Measurements from ENCODE around the gene HDAC4. TPM values are rescaled to one million over a fixed set of nuclear protein-coding genes. Genes with fewer than 3 reads are reported as not detected.

Gene HDAC4
- total and polyA plus RNA-seq, 9 donors: 7.0 to 74.0 (median 46.3) TPM

GRCh38 chr2:239044336-239044735 is 356.5 kb downstream of the HDAC4 start:
- H3K27ac ChIP-seq: no peak overlapping the region
- H3K36me3 ChIP-seq: no peaks in the 10 kb centered on the region
- H3K4me1 ChIP-seq (ENCODE audit: insufficient read depth): no peaks in the 10 kb centered on the region
- H3K9me3 ChIP-seq: no peaks in the 10 kb centered on the region
- H3K4me3 ChIP-seq: no peak overlapping the region
- WGBS, 3 donors: 84 to 88% (median 87%) methylated on average over 9 of the region's 9 CpGs
- no peaks in the 10 kb centered on the region for H3K27me3 ChIP-seq
- TF ChIP-seq POLR2A (IDR thresholded peaks at IDR 0.05) (no peak), EP300 (IDR thresholded peaks at IDR 0.05) (no peak)
- TF ChIP-seq, protein P1, sequence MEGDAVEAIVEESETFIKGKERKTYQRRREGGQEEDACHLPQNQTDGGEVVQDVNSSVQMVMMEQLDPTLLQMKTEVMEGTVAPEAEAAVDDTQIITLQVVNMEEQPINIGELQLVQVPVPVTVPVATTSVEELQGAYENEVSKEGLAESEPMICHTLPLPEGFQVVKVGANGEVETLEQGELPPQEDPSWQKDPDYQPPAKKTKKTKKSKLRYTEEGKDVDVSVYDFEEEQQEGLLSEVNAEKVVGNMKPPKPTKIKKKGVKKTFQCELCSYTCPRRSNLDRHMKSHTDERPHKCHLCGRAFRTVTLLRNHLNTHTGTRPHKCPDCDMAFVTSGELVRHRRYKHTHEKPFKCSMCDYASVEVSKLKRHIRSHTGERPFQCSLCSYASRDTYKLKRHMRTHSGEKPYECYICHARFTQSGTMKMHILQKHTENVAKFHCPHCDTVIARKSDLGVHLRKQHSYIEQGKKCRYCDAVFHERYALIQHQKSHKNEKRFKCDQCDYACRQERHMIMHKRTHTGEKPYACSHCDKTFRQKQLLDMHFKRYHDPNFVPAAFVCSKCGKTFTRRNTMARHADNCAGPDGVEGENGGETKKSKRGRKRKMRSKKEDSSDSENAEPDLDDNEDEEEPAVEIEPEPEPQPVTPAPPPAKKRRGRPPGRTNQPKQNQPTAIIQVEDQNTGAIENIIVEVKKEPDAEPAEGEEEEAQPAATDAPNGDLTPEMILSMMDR (IDR thresholded peaks at IDR 0.05): no peak
- peak in 1 of 5 donors; percentile 13 for DNase-seq
- intact Hi-C loops (cut with DNase I): no loop called here

- Histone ChIP-seq H3K36me3 (no peaks in the 10 kb centered on the region), H3K4me1 (ENCODE audit: insufficient read depth) (no peaks in the 10 kb centered on the region), H3K27me3 (no peaks in the 10 kb centered on the region), H3K27ac (no peak overlapping the region), H3K4me3 (no peak overlapping the region), H3K9me3 (no peaks in the 10 kb centered on the region)
- intact Hi-C loops (cut with DNase I): no loop called here
- TF ChIP-seq, protein P1 (IDR thresholded peaks at IDR 0.05): no peak
- no peak for TF ChIP-seq POLR2A (IDR thresholded peaks at IDR 0.05)
- TF ChIP-seq EP300 (IDR thresholded peaks at IDR 0.05): no peak
- DNase-seq: no peak
- WGBS, 3 donors: 92 to 93% (median 92%) methylated on average over 12 of the region's 12 CpGs
Observed at GRCh38 chr2:239043326-239043725, 357.5 kb downstream of the HDAC4 start.

- H3K36me3 ChIP-seq: no peaks in the 10 kb centered on the region
- H3K27me3 ChIP-seq: no peaks in the 10 kb centered on the region
- peak in 1 of 5 donors; percentile 8 for DNase-seq
- intact Hi-C loops (cut with DNase I): no loop called here
- no peaks in the 10 kb centered on the region for H3K4me1 ChIP-seq (ENCODE audit: insufficient read depth)
- H3K4me3 ChIP-seq: no peak overlapping the region
- 83 to 84% (median 84%) methylated on average over 18 of the region's 18 CpGs for WGBS, 3 donors
- H3K9me3 ChIP-seq: no peaks in the 10 kb centered on the region
- TF ChIP-seq, protein P1 (IDR thresholded peaks at IDR 0.05): no peak
- TF ChIP-seq EP300 (IDR thresholded peaks at IDR 0.05) (no peak), POLR2A (IDR thresholded peaks at IDR 0.05) (no peak)
- H3K27ac ChIP-seq: no peak overlapping the region
Observed at GRCh38 chr2:239042551-239043320, 358.1 kb downstream of the HDAC4 start.

- WGBS, 3 donors: 80 to 84% (median 83%) methylated on average over 10 of the region's 10 CpGs
- no peaks in the 10 kb centered on the region for H3K27me3 ChIP-seq
- intact Hi-C loops (cut with DNase I): no loop called here
Observed at GRCh38 chr2:239042046-239042445, 358.8 kb downstream of the HDAC4 start.

More at GRCh38 chr2:239042046-239042445, 358.8 kb downstream of the HDAC4 start:
- Histone ChIP-seq H3K4me3 (no peak overlapping the region), H3K4me1 (ENCODE audit: insufficient read depth) (no peaks in the 10 kb centered on the region), H3K36me3 (no peaks in the 10 kb centered on the region), H3K27ac (no peak overlapping the region), H3K9me3 (no peaks in the 10 kb centered on the region)
- TF ChIP-seq POLR2A (IDR thresholded peaks at IDR 0.05) (no peak), EP300 (IDR thresholded peaks at IDR 0.05) (no peak)
- TF ChIP-seq, protein P1 (IDR thresholded peaks at IDR 0.05): no peak
- peak in 1 of 5 donors; percentile 9 for DNase-seq
